Astrocyte (in vitro differentiated cells and primary cell): ENCODE measurements around the gene RBFOX2. TPM values are rescaled to one million over a fixed set of nuclear protein-coding genes. Genes with fewer than 3 reads are reported as not detected.

ENCODE experiments used
- DNase-seq: peaks from one replicate; pipeline ENCODE4 v3.0.0-alpha.2; 2010; ENCODE audit warnings: low read depth
- FAIRE-seq: peaks from 2 replicates; lab custom pipeline; 2011; peaks lifted over from hg19 to GRCh38; lab: Jason Lieb, UNC
- H2AFZ ChIP-seq: 2 replicates; pipeline ENCODE4 v1.6.0; 2012; ENCODE audit warnings: low read depth, low read length, inconsistent platforms
- H3K27ac ChIP-seq: 2 replicates; pipeline ENCODE4 v1.5.1; 2011; ENCODE audit warnings: low read depth, low read length, inconsistent platforms
- H3K27me3 ChIP-seq: 2 replicates; pipeline ENCODE4 v1.6.0; 2011; ENCODE audit warnings: low read length, inconsistent platforms; ENCODE audit not compliant: insufficient read depth
- H3K36me3 ChIP-seq: 2 replicates; pipeline ENCODE4 v1.5.1; 2011; ENCODE audit warnings: low read length, inconsistent platforms; ENCODE audit not compliant: insufficient read depth
- H3K4me1 ChIP-seq: 2 replicates; pipeline ENCODE4 v1.5.1; 2011; ENCODE audit warnings: low read length, inconsistent platforms; ENCODE audit not compliant: insufficient read depth
- H3K4me2 ChIP-seq: 2 replicates; pipeline ENCODE4 v1.6.0; 2012; ENCODE audit warnings: low read length, inconsistent platforms
- H3K4me3 ChIP-seq: 2 replicates; pipeline ENCODE4 v1.5.1; 2011; ENCODE audit warnings: low read depth, mild to moderate bottlenecking, low read length, inconsistent platforms; ENCODE audit not compliant: insufficient read depth
- H3K79me2 ChIP-seq: 2 replicates; pipeline ENCODE4 v1.6.0; 2012; ENCODE audit warnings: mild to moderate bottlenecking, low read length, inconsistent platforms; ENCODE audit not compliant: insufficient read depth
- H3K9ac ChIP-seq: 2 replicates; pipeline ENCODE4 v1.6.0; 2012; ENCODE audit warnings: mild to moderate bottlenecking, low read length, inconsistent platforms
- H3K9me3 ChIP-seq: 2 replicates; pipeline ENCODE4 v1.5.1; 2012; ENCODE audit warnings: low read depth, mild to moderate bottlenecking, low read length, inconsistent platforms; ENCODE audit not compliant: insufficient read depth
- H4K20me1 ChIP-seq: 2 replicates; pipeline ENCODE4 v1.6.0; 2012; ENCODE audit warnings: low read length, inconsistent platforms; ENCODE audit not compliant: insufficient read depth
- H3K27ac Mint-ChIP-seq: one replicate; pipeline ENCODE4 v1.8.0; 2021; ENCODE audit warnings: mild to moderate bottlenecking, mixed read lengths; ENCODE audit not compliant: unreplicated experiment
- H3K27me3 Mint-ChIP-seq: one replicate; pipeline ENCODE4 v1.8.0; 2021; ENCODE audit warnings: low read depth, mixed read lengths; ENCODE audit not compliant: unreplicated experiment
- H3K36me3 Mint-ChIP-seq: one replicate; pipeline ENCODE4 v1.8.0; 2021; ENCODE audit warnings: low read depth, mixed read lengths; ENCODE audit not compliant: unreplicated experiment
- H3K4me1 Mint-ChIP-seq: one replicate; pipeline ENCODE4 v1.8.0; 2021; ENCODE audit warnings: low read depth, mixed read lengths; ENCODE audit not compliant: unreplicated experiment
- H3K4me3 Mint-ChIP-seq: one replicate; pipeline ENCODE4 v1.8.0; 2021; ENCODE audit warnings: mild to moderate bottlenecking, moderate library complexity, mixed read lengths; ENCODE audit not compliant: unreplicated experiment
- H3K9me3 Mint-ChIP-seq: one replicate; pipeline ENCODE4 v1.8.0; 2021; ENCODE audit warnings: mild to moderate bottlenecking, mixed read lengths; ENCODE audit not compliant: unreplicated experiment
- EZH2 ChIP-seq: IDR thresholded peaks from 2 replicates; pipeline ENCODE4 v1.6.1; 2012; ENCODE audit warnings: mild to moderate bottlenecking, low read length, inconsistent platforms; ENCODE audit not compliant: insufficient read depth
- total RNA-seq: library from RNA; stranded (reverse); gene quantifications from 2 replicates; pipeline ENCODE4 v1.2.1, GENCODE V29; 2021
- TF ChIP-seq, protein P1 (sequence below): IDR thresholded peaks from 2 replicates; pipeline ENCODE4 v1.5.1; 2011; ENCODE audit warnings: low read depth, mild to moderate bottlenecking, inconsistent platforms, low read length, moderate library complexity; ENCODE audit not compliant: insufficient read depth

RBFOX2 gene
- total RNA-seq, 1 donor from 2014 or later = 169 TPM

DNA sequence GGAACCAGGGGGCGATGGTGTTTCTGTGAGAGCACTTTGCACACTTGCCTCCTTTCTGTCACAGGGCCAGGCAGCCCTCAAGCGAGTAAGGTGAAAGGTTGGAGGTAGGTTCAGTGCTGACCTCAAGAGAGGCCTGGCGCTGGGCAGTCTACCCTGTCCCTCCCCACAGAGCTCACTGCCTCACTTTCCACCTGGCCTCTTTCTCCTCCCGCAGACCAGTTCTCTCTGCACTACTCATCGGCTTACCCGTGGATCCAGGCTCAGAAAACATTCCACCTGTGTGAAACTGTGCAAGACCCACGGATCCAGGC, 294.2 kb downstream of the RBFOX2 start:
- H3K79me2 ChIP-seq = no peaks in the 10 kb centered on the region
- no peaks in the 10 kb centered on the region for H3K4me1 ChIP-seq
- H3K9me3 ChIP-seq = no peaks in the 10 kb centered on the region
- Mint-ChIP-seq H3K4me3 (no peak overlapping the region), H3K36me3 (peaks cover 36% of the 10 kb centered on the region), H3K4me1 (no peaks in the 10 kb centered on the region), H3K27ac (no peak overlapping the region), H3K9me3 (no peaks in the 10 kb centered on the region), H3K27me3 (peaks cover 10% of the 10 kb centered on the region)
- H4K20me1 ChIP-seq = no peaks in the 10 kb centered on the region
- H2AFZ ChIP-seq = no peak overlapping the region
- TF ChIP-seq, protein P1, sequence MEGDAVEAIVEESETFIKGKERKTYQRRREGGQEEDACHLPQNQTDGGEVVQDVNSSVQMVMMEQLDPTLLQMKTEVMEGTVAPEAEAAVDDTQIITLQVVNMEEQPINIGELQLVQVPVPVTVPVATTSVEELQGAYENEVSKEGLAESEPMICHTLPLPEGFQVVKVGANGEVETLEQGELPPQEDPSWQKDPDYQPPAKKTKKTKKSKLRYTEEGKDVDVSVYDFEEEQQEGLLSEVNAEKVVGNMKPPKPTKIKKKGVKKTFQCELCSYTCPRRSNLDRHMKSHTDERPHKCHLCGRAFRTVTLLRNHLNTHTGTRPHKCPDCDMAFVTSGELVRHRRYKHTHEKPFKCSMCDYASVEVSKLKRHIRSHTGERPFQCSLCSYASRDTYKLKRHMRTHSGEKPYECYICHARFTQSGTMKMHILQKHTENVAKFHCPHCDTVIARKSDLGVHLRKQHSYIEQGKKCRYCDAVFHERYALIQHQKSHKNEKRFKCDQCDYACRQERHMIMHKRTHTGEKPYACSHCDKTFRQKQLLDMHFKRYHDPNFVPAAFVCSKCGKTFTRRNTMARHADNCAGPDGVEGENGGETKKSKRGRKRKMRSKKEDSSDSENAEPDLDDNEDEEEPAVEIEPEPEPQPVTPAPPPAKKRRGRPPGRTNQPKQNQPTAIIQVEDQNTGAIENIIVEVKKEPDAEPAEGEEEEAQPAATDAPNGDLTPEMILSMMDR = no peak
- TF ChIP-seq EZH2 = no peak
- DNase-seq = no peak
- peaks cover 7% of the 10 kb centered on the region for H3K36me3 ChIP-seq
- no peak for FAIRE-seq
- no peak overlapping the region for H3K27ac ChIP-seq
- no peaks in the 10 kb centered on the region for H3K27me3 ChIP-seq
- no peak overlapping the region for H3K9ac ChIP-seq
- no peak overlapping the region for H3K4me3 ChIP-seq
- no peak overlapping the region for H3K4me2 ChIP-seq

DNA sequence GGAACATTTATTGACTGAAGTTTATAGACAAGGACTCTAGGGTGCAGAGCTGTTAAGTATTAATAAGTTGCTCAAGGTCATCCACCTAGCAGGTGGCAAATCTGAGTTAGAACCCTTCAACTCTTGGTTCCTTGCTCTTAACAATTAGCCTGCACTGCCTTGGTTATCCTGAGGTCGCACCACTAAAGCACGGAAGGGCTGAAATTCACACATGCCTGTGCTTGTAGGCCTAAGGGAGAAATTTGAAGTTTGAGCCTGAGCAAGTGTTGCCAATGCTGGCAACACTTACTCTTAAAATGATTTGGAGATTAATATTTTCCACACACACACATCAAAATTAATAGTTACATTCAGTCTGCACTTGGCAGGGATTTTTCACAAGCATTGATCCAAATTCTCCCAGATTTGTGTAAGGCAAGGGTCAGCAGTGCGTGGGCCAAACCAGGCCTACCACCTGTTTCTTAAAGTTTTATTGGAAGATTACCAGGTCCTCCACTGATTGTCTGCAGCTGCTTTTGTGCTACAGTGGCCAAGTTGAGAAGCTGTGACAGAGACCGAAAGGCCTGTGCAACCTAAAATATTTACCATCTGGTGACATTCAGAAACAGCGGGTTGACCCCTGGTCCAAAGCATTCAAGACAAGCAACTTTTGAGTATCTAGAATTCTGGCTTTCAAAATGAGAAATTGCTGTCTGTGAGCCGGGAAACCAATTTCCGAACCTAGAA, 294.7 kb downstream of the RBFOX2 start:
- DNase-seq (no peak), FAIRE-seq (no peak)
- no peaks in the 10 kb centered on the region for H4K20me1 ChIP-seq
- Mint-ChIP-seq H3K4me3 (no peak overlapping the region), H3K9me3 (no peaks in the 10 kb centered on the region), H3K4me1 (no peaks in the 10 kb centered on the region), H3K36me3 (peaks cover 35% of the 10 kb centered on the region), H3K27me3 (peaks cover 10% of the 10 kb centered on the region), H3K27ac (no peak overlapping the region)
- no peaks in the 10 kb centered on the region for H3K27me3 ChIP-seq
- no peak overlapping the region for H3K4me2 ChIP-seq
- H2AFZ ChIP-seq = no peak overlapping the region
- no peak for TF ChIP-seq EZH2
- TF ChIP-seq, protein P1 = no peak
- no peaks in the 10 kb centered on the region for H3K4me1 ChIP-seq
- no peaks in the 10 kb centered on the region for H3K9me3 ChIP-seq
- H3K27ac ChIP-seq = no peak overlapping the region
- no peak overlapping the region for H3K4me3 ChIP-seq
- H3K79me2 ChIP-seq = no peaks in the 10 kb centered on the region
- H3K36me3 ChIP-seq = peaks cover 4% of the 10 kb centered on the region
- no peak overlapping the region for H3K9ac ChIP-seq

DNA sequence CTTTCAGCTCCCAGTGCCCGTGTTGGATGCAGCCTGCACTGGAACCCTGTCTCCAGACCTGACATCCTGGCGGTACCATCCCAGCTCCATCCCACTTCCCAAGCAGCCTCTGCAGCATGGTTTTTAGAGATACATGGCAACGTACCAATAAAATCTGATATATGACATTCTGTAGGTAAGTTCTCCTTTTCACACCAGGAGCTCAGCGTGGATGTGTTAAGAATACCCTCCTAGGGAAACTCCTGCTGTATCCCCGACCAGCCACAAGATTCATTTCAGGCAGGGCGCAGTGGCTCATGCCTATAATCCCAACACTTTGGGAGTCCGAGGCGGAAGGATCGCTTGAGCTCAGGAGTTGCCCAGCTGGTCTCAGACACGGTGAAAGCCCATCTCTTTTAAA, 295.6 kb downstream of the RBFOX2 start:
- Histone ChIP-seq H3K4me2 (no peak overlapping the region), H4K20me1 (no peaks in the 10 kb centered on the region), H3K36me3 (no peaks in the 10 kb centered on the region), H3K27ac (no peak overlapping the region), H3K4me1 (no peaks in the 10 kb centered on the region), H3K9ac (no peak overlapping the region), H3K9me3 (no peaks in the 10 kb centered on the region), H3K27me3 (no peaks in the 10 kb centered on the region), H2AFZ (no peak overlapping the region), H3K4me3 (no peak overlapping the region), H3K79me2 (no peaks in the 10 kb centered on the region)
- no peak for TF ChIP-seq EZH2
- TF ChIP-seq, protein P1 = no peak
- Mint-ChIP-seq H3K4me1 (no peaks in the 10 kb centered on the region), H3K27me3 (peaks cover 10% of the 10 kb centered on the region), H3K4me3 (no peak overlapping the region), H3K27ac (no peak overlapping the region), H3K36me3 (peaks cover 28% of the 10 kb centered on the region), H3K9me3 (no peaks in the 10 kb centered on the region)
- FAIRE-seq (no peak), DNase-seq (no peak)
